Chondrocyte (in vitro differentiated cells): ENCODE results near the gene LMF1. TPM values are rescaled to one million over a fixed set of nuclear protein-coding genes. Genes with fewer than 3 reads are reported as not detected.
"Not testable (repeated sequence)": the region's sequence is repeated elsewhere in the genome, so short reads cannot be mapped to it uniquely, and the experiment has no call there.

ENCODE experiments used
- DNase-seq: peaks from one replicate; pipeline ENCODE4 v3.0.0; 2021; ENCODE audit warnings: mixed read lengths, low spot score
- H3K27ac Mint-ChIP-seq: one replicate; pipeline ENCODE4 v1.8.0; 2021; ENCODE audit warnings: mild to moderate bottlenecking, moderate library complexity, mixed read lengths; ENCODE audit not compliant: unreplicated experiment
- H3K27me3 Mint-ChIP-seq: 2 replicates; pipeline ENCODE4 v1.8.0; 2021; ENCODE audit warnings: low read depth, mixed read lengths
- H3K36me3 Mint-ChIP-seq: 2 replicates; pipeline ENCODE4 v1.8.0; 2021; ENCODE audit warnings: low read depth, mixed read lengths
- H3K4me1 Mint-ChIP-seq: 2 replicates; pipeline ENCODE4 v1.8.0; 2021; ENCODE audit warnings: low read depth, mild to moderate bottlenecking, mixed read lengths
- H3K4me3 Mint-ChIP-seq: one replicate; pipeline ENCODE4 v1.8.0; 2021; ENCODE audit warnings: mild to moderate bottlenecking, moderate library complexity, mixed read lengths; ENCODE audit not compliant: unreplicated experiment
- H3K9me3 Mint-ChIP-seq: 2 replicates; pipeline ENCODE4 v1.8.0; 2021; ENCODE audit warnings: low read depth, mixed read lengths
- total RNA-seq: library from RNA; stranded (reverse); gene quantifications from 3 replicates; pipeline ENCODE4 v1.2.1, GENCODE V29; 2021
- TF ChIP-seq, protein P1 (sequence below): fragments of 200-600 bp; sonication (generic); IDR thresholded peaks from 2 replicates; pipeline ENCODE4 v1.5.0; 2021; ENCODE audit warnings: antibody characterized with exemption, mild to moderate bottlenecking, moderate library complexity

The LMF1 gene
- total RNA-seq, 1 donor from 2014 or later, result 21.6 TPM

DNA sequence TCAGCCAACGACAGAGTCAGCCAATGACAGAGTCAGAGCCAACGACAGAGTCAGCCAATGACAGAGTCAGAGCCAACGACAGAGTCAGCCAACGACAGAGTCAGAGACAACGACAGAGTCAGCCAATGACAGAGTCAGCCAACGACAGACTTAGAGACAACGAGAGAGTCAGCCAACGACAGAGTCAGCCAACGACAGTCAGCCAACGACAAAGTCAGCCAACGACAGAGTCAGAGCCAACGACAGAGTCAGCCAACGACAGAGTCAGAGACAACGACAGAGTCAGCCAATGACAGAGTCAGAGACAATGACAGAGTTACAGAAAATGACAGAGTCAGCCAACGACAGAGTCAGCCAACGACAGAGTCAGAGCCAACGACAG is 22.9 kb downstream of the LMF1 start:
- Mint-ChIP-seq H3K36me3 (peaks cover 18% of the 10 kb centered on the region), H3K4me1 (peaks cover 17% of the 10 kb centered on the region)
- H3K27ac Mint-ChIP-seq, H3K27me3 Mint-ChIP-seq, H3K9me3 Mint-ChIP-seq, DNase-seq, H3K4me3 Mint-ChIP-seq: not testable (repeated sequence)

DNA sequence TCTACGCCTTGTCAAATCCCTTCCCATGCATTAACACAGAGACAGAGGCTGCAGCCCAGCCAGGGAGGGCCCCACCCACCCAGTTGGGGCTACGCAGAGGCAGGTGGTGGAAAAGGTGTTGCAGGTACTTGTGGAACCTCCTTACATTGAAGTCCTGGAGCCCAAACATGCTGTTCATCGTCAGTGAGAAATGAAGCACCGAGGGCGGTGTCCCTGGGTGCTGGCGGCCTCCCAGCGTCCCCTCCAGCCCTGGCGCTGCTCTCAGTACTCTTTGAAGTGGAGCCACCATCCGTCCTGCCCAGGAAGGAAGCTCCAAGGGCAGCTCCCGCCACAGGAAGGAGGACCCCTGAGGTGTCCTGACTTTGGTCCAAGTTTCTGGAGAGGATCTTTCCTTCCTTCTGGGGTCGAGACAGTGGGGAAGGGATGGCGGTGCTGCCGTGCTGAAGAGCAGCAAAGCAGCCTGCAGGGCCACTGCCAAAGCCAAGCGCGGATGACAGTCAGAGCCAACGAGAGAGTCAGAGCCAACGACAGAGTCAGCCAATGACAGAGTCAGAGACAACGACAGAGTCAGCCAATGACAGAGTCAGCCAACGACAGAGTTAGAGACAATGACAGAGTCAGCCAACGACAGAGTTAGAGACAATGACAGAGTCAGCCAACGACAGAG is 23.4 kb downstream of the LMF1 start:
- Mint-ChIP-seq H3K36me3 (peaks cover 21% of the 10 kb centered on the region), H3K4me1 (peaks cover 17% of the 10 kb centered on the region), H3K27me3 (no peaks in the 10 kb centered on the region), H3K4me3 (no peak overlapping the region), H3K27ac (no peak overlapping the region), H3K9me3 (peaks cover 11% of the 10 kb centered on the region)
- TF ChIP-seq, protein P1, sequence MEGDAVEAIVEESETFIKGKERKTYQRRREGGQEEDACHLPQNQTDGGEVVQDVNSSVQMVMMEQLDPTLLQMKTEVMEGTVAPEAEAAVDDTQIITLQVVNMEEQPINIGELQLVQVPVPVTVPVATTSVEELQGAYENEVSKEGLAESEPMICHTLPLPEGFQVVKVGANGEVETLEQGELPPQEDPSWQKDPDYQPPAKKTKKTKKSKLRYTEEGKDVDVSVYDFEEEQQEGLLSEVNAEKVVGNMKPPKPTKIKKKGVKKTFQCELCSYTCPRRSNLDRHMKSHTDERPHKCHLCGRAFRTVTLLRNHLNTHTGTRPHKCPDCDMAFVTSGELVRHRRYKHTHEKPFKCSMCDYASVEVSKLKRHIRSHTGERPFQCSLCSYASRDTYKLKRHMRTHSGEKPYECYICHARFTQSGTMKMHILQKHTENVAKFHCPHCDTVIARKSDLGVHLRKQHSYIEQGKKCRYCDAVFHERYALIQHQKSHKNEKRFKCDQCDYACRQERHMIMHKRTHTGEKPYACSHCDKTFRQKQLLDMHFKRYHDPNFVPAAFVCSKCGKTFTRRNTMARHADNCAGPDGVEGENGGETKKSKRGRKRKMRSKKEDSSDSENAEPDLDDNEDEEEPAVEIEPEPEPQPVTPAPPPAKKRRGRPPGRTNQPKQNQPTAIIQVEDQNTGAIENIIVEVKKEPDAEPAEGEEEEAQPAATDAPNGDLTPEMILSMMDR, result no peak
- DNase-seq, result no peak

DNA sequence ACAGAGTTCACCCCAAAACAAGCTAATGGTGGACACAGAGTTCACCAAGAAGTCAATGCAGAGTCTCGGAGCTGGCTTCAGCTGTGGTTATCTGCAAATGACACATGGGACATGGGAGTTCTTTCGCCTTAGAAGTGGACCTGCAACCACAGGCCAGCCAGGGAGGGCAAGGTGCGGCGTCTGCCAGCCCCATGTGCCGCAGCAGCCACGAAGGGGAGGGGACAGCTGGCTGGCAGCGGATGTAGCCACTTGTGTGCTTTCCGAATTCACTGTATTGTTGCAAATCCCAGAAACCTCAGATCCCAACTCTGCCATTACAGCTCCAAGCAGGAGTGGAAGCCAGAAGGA is 24.8 kb downstream of the LMF1 start:
- Mint-ChIP-seq H3K27me3 (no peaks in the 10 kb centered on the region), H3K9me3 (peaks cover 25% of the 10 kb centered on the region), H3K4me1 (peaks cover 17% of the 10 kb centered on the region), H3K4me3 (no peak overlapping the region), H3K36me3 (peaks cover 30% of the 10 kb centered on the region), H3K27ac (peak overlapping the region; percentile 84)
- DNase-seq, result no peak
- TF ChIP-seq, protein P1, result no peak

DNA sequence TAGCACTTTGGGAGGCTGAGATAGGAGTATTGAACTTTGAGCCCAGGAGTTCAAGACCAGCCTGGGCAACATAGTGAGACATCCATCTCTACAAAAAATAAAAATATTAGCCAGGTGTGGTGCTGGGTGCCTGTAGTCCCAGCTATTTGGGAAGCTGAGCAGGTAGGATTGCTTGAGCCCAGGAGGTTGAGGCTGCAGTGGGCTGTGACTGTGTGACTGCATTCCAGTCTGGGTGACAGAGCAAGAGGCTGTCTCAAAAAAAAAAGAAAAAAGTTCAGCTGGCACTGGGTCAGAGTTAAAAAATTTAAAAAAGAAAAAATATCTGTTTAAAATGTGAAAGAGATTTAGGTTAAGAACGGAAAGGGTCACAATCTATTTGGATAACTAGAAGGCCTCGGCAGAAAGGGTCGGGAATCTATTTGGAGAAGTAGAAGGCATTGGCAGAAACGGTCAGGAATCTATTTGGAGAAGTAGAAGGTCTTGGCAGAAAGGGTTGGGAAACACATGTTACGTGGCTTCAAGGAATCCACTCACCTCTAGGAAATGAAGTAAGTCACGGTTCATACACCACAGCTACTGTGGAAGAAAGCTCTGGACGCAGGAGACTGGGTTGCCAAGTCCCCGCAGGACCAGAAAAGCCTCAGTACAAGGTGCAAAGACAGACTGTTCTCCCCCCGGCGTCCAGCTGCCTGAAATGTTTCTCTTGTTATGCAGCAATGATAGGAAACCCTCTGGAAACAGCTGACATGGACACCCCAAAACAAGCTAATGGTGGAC is 25.3 kb downstream of the LMF1 start:
- H3K27ac Mint-ChIP-seq, result peak overlapping the region; percentile 84
- H3K27me3 Mint-ChIP-seq, result no peaks in the 10 kb centered on the region
- no peak for DNase-seq
- H3K4me1 Mint-ChIP-seq, result peaks cover 17% of the 10 kb centered on the region
- peaks cover 35% of the 10 kb centered on the region for H3K36me3 Mint-ChIP-seq
- H3K9me3 Mint-ChIP-seq, result peaks cover 30% of the 10 kb centered on the region
- TF ChIP-seq, protein P1, result no peak
- H3K4me3 Mint-ChIP-seq, result no peak overlapping the region

DNA sequence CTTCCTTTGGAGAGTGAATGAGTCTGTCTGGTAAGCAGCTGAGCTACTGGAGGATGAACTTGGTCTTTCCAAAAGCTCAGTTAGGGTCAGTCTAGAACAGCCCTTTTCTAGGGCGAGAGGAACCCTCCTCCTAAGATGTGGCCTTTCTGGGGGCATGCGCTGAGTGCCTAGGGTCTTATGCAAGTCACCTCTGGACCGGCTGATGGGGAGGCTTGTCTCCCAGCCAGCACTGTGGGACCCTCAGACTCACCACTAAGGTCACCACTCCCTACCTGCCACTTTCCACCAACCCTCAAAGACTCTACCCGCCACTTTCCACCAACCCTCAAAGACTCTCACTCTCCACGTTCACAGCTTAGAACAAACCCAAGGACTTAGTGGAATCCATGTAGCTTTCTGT is 26.8 kb downstream of the LMF1 start:
- DNase-seq, result no peak
- Mint-ChIP-seq H3K27me3 (no peaks in the 10 kb centered on the region), H3K27ac (no peak overlapping the region), H3K36me3 (peaks cover 44% of the 10 kb centered on the region), H3K9me3 (peaks cover 32% of the 10 kb centered on the region), H3K4me1 (peaks cover 17% of the 10 kb centered on the region), H3K4me3 (no peak overlapping the region)
- TF ChIP-seq, protein P1, result no peak
